Measurements from ENCODE around the gene SMG1.

The SMG1 gene

GRCh38 chr16:18829251-18829650 is 97.0 kb downstream of the SMG1 start:
- TF ChIP-seq CTCF (IDR thresholded peaks at IDR 0.05; ENCODE audit: unreplicated experiment in 3 of 3): no peak
- H3K27ac Mint-ChIP-seq: no peak overlapping the region
- H3K36me3 Mint-ChIP-seq (ENCODE audit: low read depth): peaks cover 47% of the 10 kb centered on the region
- H3K4me1 Mint-ChIP-seq: no peaks in the 10 kb centered on the region
- H3K27me3 Mint-ChIP-seq (ENCODE audit: low read depth): no peaks in the 10 kb centered on the region
- no peaks in the 10 kb centered on the region for H3K9me3 Mint-ChIP-seq
- no peak overlapping the region for H3K4me3 Mint-ChIP-seq

GRCh38 chr16:18827890-18828289 is 98.3 kb downstream of the SMG1 start:
- no peaks in the 10 kb centered on the region for H3K27me3 Mint-ChIP-seq (ENCODE audit: low read depth)
- peaks cover 38% of the 10 kb centered on the region for H3K36me3 Mint-ChIP-seq (ENCODE audit: low read depth)
- no peaks in the 10 kb centered on the region for H3K9me3 Mint-ChIP-seq
- TF ChIP-seq CTCF (IDR thresholded peaks at IDR 0.05; ENCODE audit: unreplicated experiment in 3 of 3): no peak
- no peaks in the 10 kb centered on the region for H3K4me1 Mint-ChIP-seq
- no peak overlapping the region for H3K27ac Mint-ChIP-seq
- H3K4me3 Mint-ChIP-seq: no peak overlapping the region

DNA sequence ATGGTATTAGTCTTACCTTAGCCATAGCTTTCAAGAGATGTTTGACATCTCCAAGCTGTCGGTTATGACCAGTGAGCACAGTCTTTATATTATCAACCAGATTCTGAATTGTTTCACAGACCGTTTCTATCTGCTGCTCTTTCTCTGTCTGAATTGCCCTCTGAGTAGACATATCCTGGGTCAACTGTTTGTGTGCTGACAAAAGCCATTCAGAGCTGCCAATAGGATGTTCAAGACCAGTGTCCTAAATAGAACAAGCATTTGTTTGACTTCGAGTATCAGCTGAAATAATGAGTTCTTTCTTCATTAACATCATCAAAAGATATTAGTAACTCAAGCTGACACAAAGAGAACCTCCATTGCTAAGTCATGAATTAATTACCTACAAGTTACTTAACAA is 109.9 kb downstream of the SMG1 start:
- H3K27me3 Mint-ChIP-seq (ENCODE audit: low read depth): no peaks in the 10 kb centered on the region
- H3K4me1 Mint-ChIP-seq: no peaks in the 10 kb centered on the region
- H3K36me3 Mint-ChIP-seq (ENCODE audit: low read depth): peaks cover 53% of the 10 kb centered on the region
- H3K4me3 Mint-ChIP-seq: no peak overlapping the region
- H3K27ac Mint-ChIP-seq: no peak overlapping the region
- no peaks in the 10 kb centered on the region for H3K9me3 Mint-ChIP-seq
- TF ChIP-seq CTCF (IDR thresholded peaks at IDR 0.05; ENCODE audit: unreplicated experiment in 3 of 3): no peak

- Mint-ChIP-seq H3K4me1 (no peaks in the 10 kb centered on the region), H3K4me3 (no peak overlapping the region), H3K9me3 (no peaks in the 10 kb centered on the region), H3K27ac (no peak overlapping the region), H3K27me3 (ENCODE audit: low read depth) (no peaks in the 10 kb centered on the region), H3K36me3 (ENCODE audit: low read depth) (peaks cover 65% of the 10 kb centered on the region)
- no peak for TF ChIP-seq CTCF (IDR thresholded peaks at IDR 0.05; ENCODE audit: unreplicated experiment in 3 of 3)
These were observed 114.3 kb downstream of the SMG1 start for GRCh38 chr16:18811925-18812324.

DNA sequence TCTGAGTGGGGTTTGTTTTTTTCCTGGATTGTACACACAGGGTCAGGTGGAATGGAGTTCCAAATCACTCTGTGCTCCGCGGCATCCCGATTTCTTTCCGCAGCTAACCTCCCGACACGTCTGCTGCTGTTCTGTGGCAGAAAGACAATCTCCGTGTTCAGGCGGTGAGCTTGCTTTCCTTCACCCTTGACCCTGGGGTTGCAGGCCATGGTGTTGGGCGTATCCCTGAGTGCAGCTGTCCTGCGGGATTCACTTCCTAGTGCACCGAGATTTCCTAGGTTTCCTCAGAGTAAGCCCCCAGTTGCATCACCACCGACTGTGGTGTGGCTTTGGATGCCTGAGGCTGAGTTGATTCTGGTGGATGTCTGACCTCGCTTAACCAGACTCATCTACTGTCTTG is 117.0 kb downstream of the SMG1 start:
- Mint-ChIP-seq H3K4me1 (peaks cover 2% of the 10 kb centered on the region), H3K36me3 (ENCODE audit: low read depth) (peaks cover 59% of the 10 kb centered on the region), H3K27ac (no peak overlapping the region), H3K9me3 (no peaks in the 10 kb centered on the region), H3K4me3 (no peak overlapping the region), H3K27me3 (ENCODE audit: low read depth) (no peaks in the 10 kb centered on the region)
- TF ChIP-seq CTCF (IDR thresholded peaks at IDR 0.05; ENCODE audit: unreplicated experiment in 3 of 3): no peak

GRCh38 chr16:18805257-18805773 is 120.9 kb downstream of the SMG1 start:
- no peaks in the 10 kb centered on the region for H3K9me3 Mint-ChIP-seq
- H3K27me3 Mint-ChIP-seq (ENCODE audit: low read depth): no peaks in the 10 kb centered on the region
- no peak for TF ChIP-seq CTCF (IDR thresholded peaks at IDR 0.05; ENCODE audit: unreplicated experiment in 3 of 3)
- peaks cover 32% of the 10 kb centered on the region for H3K36me3 Mint-ChIP-seq (ENCODE audit: low read depth)
- H3K4me3 Mint-ChIP-seq: no peak overlapping the region
- H3K27ac Mint-ChIP-seq: peak overlapping the region in 1 of 3 experiments; percentile 27
- H3K4me1 Mint-ChIP-seq: peaks cover 26% of the 10 kb centered on the region
